ENCODE results near the gene QKI. TPM values are rescaled to one million over a fixed set of nuclear protein-coding genes. Genes with fewer than 3 reads are reported as not detected.

The QKI gene
- total RNA-seq, 1 donor from 2014 or later: 204 TPM

GRCh38 chr6:163570579-163571231 is 156.2 kb downstream of the QKI start:
- no peak for FAIRE-seq
- Histone ChIP-seq H3K9ac (ENCODE audit: low read length) (no peak overlapping the region), H3K79me2 (ENCODE audit: insufficient read depth, low read length) (no peaks in the 10 kb centered on the region), H3K4me1 (ENCODE audit: insufficient read depth, low read length) (peaks cover 6% of the 10 kb centered on the region), H4K20me1 (ENCODE audit: insufficient read depth, low read length) (no peaks in the 10 kb centered on the region), H3K27me3 (ENCODE audit: insufficient read depth, low read length) (no peaks in the 10 kb centered on the region), H3K9me3 (ENCODE audit: insufficient read depth, low read depth, low read length) (no peaks in the 10 kb centered on the region), H3K4me3 (ENCODE audit: insufficient read depth, low read depth, low read length) (no peak overlapping the region), H3K4me2 (ENCODE audit: low read length) (no peak overlapping the region), H3K27ac (ENCODE audit: low read depth, low read length) (peak overlapping the region; percentile 17), H2AFZ (ENCODE audit: low read depth, low read length) (no peak overlapping the region), H3K36me3 (ENCODE audit: insufficient read depth, low read length) (peaks cover 23% of the 10 kb centered on the region)
- no peaks in the 10 kb centered on the region for H3K27me3 Mint-ChIP-seq (ENCODE audit: low read depth, unreplicated experiment)
- H3K9me3 Mint-ChIP-seq (ENCODE audit: unreplicated experiment): no peaks in the 10 kb centered on the region
- H3K27ac Mint-ChIP-seq (ENCODE audit: unreplicated experiment): peak overlapping the region; percentile 43
- no peak overlapping the region for H3K4me3 Mint-ChIP-seq (ENCODE audit: unreplicated experiment)
- H3K4me1 Mint-ChIP-seq (ENCODE audit: low read depth, unreplicated experiment): peaks cover 24% of the 10 kb centered on the region
- H3K36me3 Mint-ChIP-seq (ENCODE audit: low read depth, unreplicated experiment): no peaks in the 10 kb centered on the region
- peak; percentile 35 for DNase-seq (ENCODE audit: low read depth)
- TF ChIP-seq CTCF (IDR thresholded peaks at IDR 0.05; ENCODE audit: insufficient read depth, low read depth, low read length): no peak

GRCh38 chr6:163571730-163572129 is 157.2 kb downstream of the QKI start:
- H3K27ac Mint-ChIP-seq (ENCODE audit: unreplicated experiment): no peak overlapping the region
- H3K4me1 Mint-ChIP-seq (ENCODE audit: low read depth, unreplicated experiment): peaks cover 24% of the 10 kb centered on the region
- H3K9me3 Mint-ChIP-seq (ENCODE audit: unreplicated experiment): no peaks in the 10 kb centered on the region
- H3K27me3 Mint-ChIP-seq (ENCODE audit: low read depth, unreplicated experiment): no peaks in the 10 kb centered on the region
- H3K4me1 ChIP-seq (ENCODE audit: insufficient read depth, low read length): peaks cover 6% of the 10 kb centered on the region
- H3K4me3 Mint-ChIP-seq (ENCODE audit: unreplicated experiment): no peak overlapping the region
- H3K4me3 ChIP-seq (ENCODE audit: insufficient read depth, low read depth, low read length): no peak overlapping the region
- no peak for TF ChIP-seq EZH2 (IDR thresholded peaks at IDR 0.05; ENCODE audit: insufficient read depth, low read length)
- TF ChIP-seq CTCF (IDR thresholded peaks at IDR 0.05; ENCODE audit: insufficient read depth, low read depth, low read length): no peak
- DNase-seq (ENCODE audit: low read depth): no peak
- H3K9me3 ChIP-seq (ENCODE audit: insufficient read depth, low read depth, low read length): no peaks in the 10 kb centered on the region
- H3K4me2 ChIP-seq (ENCODE audit: low read length): no peak overlapping the region
- peak; percentile 5 for FAIRE-seq
- H3K36me3 ChIP-seq (ENCODE audit: insufficient read depth, low read length): peaks cover 14% of the 10 kb centered on the region
- H3K9ac ChIP-seq (ENCODE audit: low read length): no peak overlapping the region
- peaks cover 2% of the 10 kb centered on the region for H3K36me3 Mint-ChIP-seq (ENCODE audit: low read depth, unreplicated experiment)
- H3K79me2 ChIP-seq (ENCODE audit: insufficient read depth, low read length): no peaks in the 10 kb centered on the region
- H3K27ac ChIP-seq (ENCODE audit: low read depth, low read length): no peak overlapping the region
- no peak overlapping the region for H2AFZ ChIP-seq (ENCODE audit: low read depth, low read length)
- H3K27me3 ChIP-seq (ENCODE audit: insufficient read depth, low read length): no peaks in the 10 kb centered on the region
- no peaks in the 10 kb centered on the region for H4K20me1 ChIP-seq (ENCODE audit: insufficient read depth, low read length)

- Mint-ChIP-seq H3K4me1 (ENCODE audit: low read depth, unreplicated experiment) (peaks cover 31% of the 10 kb centered on the region), H3K36me3 (ENCODE audit: low read depth, unreplicated experiment) (peaks cover 2% of the 10 kb centered on the region), H3K27me3 (ENCODE audit: low read depth, unreplicated experiment) (no peaks in the 10 kb centered on the region), H3K27ac (ENCODE audit: unreplicated experiment) (peak overlapping the region; percentile 37), H3K4me3 (ENCODE audit: unreplicated experiment) (no peak overlapping the region), H3K9me3 (ENCODE audit: unreplicated experiment) (no peaks in the 10 kb centered on the region)
- no peaks in the 10 kb centered on the region for H3K79me2 ChIP-seq (ENCODE audit: insufficient read depth, low read length)
- H3K9ac ChIP-seq (ENCODE audit: low read length): no peak overlapping the region
- H3K4me3 ChIP-seq (ENCODE audit: insufficient read depth, low read depth, low read length): no peak overlapping the region
- H3K4me1 ChIP-seq (ENCODE audit: insufficient read depth, low read length): peaks cover 6% of the 10 kb centered on the region
- TF ChIP-seq CTCF (IDR thresholded peaks at IDR 0.05; ENCODE audit: insufficient read depth, low read depth, low read length) (no peak), EZH2 (IDR thresholded peaks at IDR 0.05; ENCODE audit: insufficient read depth, low read length) (no peak)
- no peak overlapping the region for H3K4me2 ChIP-seq (ENCODE audit: low read length)
- FAIRE-seq (no peak), DNase-seq (ENCODE audit: low read depth) (peak; percentile 22)
- H2AFZ ChIP-seq (ENCODE audit: low read depth, low read length): no peak overlapping the region
- peaks cover 14% of the 10 kb centered on the region for H3K36me3 ChIP-seq (ENCODE audit: insufficient read depth, low read length)
- H3K27ac ChIP-seq (ENCODE audit: low read depth, low read length): no peak overlapping the region
- no peaks in the 10 kb centered on the region for H3K27me3 ChIP-seq (ENCODE audit: insufficient read depth, low read length)
- H4K20me1 ChIP-seq (ENCODE audit: insufficient read depth, low read length): no peaks in the 10 kb centered on the region
- no peaks in the 10 kb centered on the region for H3K9me3 ChIP-seq (ENCODE audit: insufficient read depth, low read depth, low read length)
Measured at GRCh38 chr6:163572612-163573011, 158.1 kb downstream of the QKI start.
